Activated CD8-positive, alpha-beta memory T cell treated with anti-CD3 and anti-CD28 coated beads, Interleukin-2, amount 50 U/mL, for 24 hours (primary cell): ENCODE results near the gene TUBA3E.
"Not testable (repeated sequence)": the region's sequence is repeated elsewhere in the genome, so short reads cannot be mapped to it uniquely, and the experiment has no call there.

Source experiments
- DNase-seq: peaks from one replicate; pipeline ENCODE4 v3.0.0-alpha.2; 2020; ENCODE audit errors: extremely low read depth

The TUBA3E gene

DNA sequence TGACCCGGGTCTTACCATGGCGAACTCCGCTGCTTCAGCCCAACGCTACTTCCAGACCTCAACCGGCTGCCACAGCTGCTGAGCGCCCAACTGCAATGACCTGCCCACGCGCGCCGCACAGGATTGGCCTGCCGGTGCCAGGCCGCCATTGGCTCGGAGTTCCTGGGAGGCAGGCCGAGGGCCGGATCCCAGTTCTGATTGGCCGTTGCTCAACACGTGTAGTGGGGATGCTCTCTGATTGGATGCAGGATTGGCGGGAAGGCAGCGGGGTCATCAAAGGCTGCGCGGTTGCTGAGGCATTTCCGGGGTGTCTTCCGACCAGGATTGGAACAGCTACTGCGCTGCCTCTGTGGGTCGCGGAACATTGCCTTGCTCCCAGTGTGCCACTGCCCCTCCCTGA lies at the start of gene TUBA3E:
Gene TUBA3E (minus strand): TSS at position 97 of the 400 bp plus-strand sequence. CDS start 79 bp downstream, at position 18.
- DNase-seq, result no peak

DNA sequence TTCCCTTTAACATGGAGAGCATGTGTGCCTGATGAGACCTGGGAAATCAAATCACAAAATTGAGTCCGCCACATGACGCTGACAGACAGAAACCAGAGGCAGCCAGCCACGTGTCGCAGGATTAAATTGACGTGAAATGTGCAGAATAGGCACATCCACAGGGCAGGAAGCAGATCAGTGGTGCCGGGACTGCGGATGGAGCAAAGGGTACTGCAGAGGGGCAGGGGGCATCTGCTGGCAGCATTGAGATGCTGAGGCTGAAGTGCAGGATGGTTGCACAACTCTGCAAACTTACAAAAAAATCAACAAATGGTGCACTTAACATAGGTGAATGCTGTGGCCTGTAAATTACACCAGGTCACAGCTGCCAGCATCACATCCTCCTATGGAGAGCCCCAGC lies 48.2 kb upstream of the TUBA3E start:
- DNase-seq, result no peak

DNA sequence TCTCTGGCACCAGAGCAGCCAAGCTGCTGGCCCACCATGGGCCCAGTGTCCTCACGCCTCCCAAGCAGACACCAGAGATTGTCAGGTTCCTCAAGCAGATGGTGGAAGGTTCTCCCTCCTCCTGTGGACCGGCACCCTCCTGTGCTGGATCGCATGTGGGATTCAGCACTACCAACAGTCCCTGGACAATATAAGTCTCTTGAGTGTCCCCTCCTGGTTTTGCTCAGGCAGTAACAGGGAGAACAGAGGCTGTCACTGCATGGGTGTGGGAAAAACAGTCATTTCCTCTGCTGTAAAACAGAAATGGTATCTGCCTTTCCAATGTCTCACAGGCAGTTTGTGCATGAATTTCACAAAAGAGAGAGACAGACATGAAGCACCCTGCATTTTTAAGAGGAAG lies 47.7 kb upstream of the TUBA3E start:
- no peak for DNase-seq

DNA sequence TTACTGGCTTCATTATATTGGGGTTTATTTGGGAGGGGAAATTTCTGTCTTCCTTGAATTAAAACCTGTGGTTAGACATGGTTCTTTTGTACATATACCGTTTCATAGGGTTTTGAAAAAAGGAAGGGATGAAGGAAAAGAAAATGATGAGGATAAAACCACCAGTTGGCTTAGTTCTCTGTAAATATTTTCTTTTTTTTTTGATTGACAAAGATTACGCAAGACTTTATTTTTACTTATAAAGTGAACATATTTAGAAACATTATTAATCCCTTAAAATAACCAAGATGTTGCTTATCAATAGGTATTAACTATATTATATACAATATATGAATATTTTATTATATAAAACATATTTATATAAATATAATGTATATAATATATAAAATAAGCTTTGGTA lies 45.1 kb upstream of the TUBA3E start:
- DNase-seq, result no peak

DNA sequence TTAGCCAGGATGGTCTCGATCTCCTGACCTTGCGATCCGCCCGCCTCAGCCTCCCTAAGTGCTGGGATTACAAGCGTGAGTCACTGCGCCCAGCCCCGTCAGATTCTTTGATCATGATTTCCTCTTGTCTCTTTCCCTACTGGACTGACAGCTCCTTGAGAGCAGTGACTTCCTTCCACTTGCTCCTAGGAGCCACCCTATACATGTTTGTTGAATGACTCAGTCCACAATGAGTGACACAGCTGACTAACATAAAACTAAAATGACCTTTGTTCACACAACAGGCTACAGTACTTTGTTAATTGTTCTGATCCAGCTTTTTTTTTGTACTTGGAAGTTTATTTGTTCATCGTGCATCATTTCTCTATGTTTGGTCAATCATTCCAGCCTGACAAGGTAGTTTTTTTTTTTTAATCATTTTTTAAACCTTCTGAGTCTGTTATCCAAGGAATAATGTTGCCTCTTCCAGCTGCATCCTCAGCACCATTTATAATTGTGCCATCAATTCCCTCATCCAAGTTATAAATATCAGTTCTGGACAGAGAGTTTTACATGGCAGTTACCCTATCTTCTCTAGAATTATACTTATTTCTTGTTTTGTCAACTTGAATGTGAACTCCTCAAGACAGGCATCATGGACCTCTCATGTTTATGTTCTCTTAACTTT lies 42.9 kb upstream of the TUBA3E start:
- DNase-seq, result no peak

DNA sequence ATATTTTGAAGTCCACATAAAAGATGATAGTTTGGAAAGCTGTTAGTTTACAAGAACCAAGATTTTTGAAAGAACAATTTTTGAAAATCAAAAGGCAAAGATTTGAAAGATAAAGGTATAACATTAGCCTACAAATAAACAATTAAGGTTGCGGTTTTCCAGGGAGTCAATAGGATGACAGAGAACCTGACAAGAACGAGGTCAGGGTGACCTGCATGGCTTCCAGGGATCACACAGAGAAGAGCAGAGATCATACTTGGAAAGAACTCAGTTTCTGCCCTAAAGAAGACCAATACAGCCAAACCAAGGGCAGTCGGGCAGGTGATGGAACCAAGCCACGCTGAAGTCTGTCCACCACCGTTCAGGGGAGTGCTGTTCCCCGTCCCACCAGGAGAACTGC lies 41.3 kb upstream of the TUBA3E start:
- not testable (repeated sequence) for DNase-seq

DNA sequence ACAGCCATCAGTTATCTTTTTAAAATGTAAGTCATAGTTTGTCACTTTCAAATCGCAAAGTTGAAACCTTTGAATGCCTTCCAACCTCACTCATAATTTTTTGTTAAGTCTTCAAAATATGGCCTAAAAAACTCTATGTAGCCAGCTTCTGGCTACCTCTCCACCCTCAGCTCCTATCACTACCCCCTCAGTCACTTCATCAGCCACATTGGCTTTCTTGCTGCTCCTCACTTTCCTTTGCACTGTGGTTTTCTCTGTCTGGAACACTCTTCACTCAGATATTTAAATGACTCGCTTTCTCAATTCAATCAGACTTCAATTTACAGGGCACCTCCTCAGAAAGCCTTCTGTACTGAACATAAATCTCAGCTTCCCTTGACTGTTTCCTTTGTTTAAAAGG lies 34.8 kb upstream of the TUBA3E start:
- DNase-seq, result not testable (repeated sequence)

DNA sequence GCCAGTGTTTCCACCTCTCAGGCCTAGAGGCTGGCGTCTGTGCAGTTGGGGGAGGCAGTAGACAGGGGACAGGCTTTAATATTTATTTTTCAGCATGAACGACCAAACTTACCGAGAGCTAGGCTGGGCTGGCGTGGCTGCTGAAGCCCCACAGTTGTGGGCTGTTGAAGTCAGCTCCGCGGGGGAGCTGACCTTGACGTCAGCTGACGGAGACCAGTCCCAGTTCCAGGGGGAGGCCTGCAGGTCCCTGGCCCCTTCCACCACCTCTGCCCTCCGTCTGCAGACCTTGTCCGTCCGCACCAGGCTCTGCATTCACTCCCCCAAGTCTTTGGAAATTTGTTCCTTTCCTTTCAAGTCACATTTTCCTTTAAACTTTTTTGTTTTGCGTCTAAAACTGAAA lies 33.4 kb upstream of the TUBA3E start:
- no peak for DNase-seq

DNA sequence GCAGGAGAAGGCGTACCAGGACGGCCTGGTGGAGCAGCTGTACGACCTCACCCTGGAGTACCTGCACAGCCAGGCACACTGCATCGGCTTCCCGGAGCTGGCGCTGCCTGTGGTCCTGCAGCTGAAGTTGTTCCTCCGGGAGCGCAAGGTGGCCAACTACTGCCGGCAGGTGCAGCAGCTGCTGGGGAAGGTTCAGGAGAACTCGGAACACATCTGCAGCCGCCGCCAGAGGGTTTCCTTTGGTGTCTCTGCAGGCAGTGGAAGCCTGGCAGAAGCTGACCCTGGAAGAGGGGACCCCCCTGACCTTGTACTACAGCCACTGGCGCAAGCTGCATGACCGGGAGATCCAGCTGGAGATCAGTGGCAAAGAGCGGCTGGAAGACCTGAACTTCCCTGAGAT lies 32.7 kb upstream of the TUBA3E start:
- DNase-seq, result not testable (repeated sequence)

DNA sequence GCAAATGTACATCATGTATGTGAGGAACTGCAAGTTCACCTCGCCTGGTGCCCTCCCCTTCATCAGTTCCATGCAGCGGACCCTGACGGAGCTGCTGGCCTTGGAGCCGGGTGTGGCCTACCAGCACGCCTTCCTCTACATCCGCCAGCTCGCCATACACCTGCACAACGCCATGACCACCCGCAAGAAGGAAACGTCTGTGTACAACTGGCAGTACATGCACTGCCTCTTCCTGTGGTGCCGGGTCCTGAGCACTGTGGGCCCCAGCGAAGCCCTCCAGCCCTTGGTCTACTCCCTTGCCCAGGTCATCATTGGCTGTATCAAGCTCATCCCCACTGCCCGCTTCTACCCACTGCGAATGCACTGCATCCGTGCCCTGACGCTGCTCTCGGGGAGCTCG lies 32.1 kb upstream of the TUBA3E start:
- DNase-seq, result not testable (repeated sequence)

DNA sequence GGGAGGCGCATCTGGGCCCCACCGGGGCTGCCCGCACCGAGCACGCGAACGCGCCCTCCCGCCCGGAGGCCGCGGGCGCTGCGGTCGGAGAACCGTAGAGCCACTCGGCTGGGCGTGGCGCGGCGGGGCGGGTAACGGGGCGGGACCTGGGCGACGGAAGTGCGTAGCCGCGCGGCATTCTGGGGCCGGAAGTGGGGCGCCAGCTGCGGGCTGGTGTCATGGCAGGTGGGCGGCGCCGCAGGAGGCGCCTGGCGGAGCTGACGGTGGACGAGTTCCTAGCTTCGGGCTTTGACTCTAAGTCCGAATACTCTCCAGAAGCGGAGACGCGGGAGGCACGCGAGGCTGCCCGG lies 30.9 kb upstream of the TUBA3E start:
- DNase-seq, result not testable (repeated sequence)

DNA sequence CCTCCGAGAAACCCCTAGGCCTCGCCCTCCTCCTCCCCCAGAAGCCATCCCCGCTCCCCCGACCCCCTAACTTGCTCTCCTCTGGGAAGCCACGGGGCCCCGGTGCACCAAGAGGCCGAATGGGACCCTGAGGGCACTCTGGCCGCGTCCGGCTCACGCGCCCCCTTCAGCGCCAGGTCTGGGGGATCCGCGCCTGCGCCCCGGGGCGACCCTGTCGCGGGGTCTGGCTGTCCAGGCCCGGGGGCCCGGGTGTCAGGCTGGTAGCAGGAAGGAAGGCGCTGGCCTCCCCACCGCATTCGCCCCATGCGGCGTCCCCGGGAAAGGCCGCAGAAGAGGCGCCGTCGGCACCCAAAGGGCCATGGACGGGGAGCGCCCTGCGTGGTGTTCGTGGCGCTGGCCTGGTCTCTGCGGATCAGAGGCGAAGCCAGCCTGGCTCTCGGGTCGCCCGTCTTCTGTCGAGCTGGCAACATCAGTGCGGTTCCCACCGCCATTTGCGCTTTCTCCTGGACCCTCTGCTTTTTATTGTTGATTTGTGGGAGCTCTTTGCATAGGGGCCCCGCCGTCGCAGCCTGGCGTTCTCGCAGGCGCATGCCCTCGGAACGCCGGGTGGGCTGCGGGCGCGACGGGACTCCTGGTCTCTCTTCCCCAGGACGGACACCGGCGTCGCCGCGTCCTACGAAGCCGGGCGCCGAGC lies 30.4 kb upstream of the TUBA3E start:
- not testable (repeated sequence) for DNase-seq

DNA sequence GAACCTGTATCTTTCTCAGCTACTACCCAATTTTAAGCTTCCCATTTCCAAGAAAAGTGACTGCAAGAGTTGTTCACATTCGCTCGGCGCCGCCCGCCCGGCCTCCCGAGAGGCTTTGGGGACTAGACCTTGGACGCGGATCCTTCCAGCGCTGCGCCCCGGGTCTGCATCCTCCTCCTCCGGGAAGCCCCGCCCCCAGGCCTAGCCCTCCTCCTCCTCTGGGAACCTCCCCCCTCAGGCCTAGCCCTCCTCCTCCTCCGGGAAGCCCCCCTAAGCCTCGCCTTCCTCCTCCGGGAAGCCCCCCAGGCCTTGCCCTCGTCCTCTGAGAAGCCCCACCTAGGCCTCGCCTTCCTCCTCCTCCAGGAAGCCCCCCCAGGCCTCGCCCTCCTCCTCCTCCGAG lies 29.8 kb upstream of the TUBA3E start:
- not testable (repeated sequence) for DNase-seq

DNA sequence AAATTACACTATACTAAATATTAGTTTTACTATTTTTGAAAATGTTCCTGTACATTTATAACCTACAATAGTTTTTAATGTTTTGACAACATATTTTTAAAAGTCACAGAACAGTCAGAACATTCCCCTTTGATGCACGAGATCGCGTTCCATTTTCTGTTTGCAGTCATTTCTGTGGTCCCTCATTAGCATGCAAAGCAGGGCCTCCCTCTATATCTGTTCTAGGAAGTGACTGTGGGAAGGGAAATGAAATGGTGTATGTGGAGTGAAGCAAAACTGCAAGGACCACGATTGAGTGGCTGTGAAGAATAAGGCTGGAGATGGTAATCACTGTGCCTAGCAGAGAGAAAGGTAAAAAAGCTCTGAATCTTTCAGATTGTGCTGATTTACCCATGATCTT lies 24.3 kb upstream of the TUBA3E start:
- not testable (repeated sequence) for DNase-seq

DNA sequence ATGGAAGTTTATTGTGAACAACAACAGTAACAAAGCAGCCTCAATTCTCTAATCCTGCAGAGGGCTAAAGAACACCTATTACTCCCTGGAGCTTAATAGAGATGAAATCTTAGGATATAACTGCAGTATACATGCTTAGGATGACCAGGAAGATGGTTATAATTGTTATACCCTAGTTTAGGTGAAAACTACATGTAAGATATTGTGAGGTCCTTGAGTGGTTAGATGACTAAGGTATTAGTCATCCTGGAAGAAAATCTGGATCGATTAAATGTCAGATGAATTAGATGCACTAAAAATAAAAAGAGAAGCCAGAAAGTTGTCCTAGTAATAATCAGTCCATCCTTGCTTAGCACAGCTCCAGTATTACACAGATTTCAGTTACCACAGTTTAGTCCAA lies 22.3 kb upstream of the TUBA3E start:
- not testable (repeated sequence) for DNase-seq

DNA sequence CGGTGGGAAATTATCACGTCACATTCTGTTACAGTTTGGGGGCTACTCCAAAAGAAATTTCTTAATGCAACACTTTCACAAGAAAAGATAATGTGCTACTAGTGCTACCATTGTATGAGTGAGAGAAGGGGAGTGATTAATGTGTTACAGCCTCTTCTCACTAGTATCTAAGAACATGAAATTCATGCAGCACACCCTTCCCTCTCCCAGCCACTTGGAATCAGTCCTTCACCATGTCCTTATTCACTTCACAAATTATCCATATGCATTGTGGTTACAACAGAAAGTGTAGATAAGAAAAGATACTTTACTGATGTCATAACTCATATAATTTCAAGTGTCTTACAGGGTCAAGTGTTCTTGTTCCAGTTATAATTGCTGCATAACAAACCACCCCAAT lies 20.9 kb upstream of the TUBA3E start:
- not testable (repeated sequence) for DNase-seq

DNA sequence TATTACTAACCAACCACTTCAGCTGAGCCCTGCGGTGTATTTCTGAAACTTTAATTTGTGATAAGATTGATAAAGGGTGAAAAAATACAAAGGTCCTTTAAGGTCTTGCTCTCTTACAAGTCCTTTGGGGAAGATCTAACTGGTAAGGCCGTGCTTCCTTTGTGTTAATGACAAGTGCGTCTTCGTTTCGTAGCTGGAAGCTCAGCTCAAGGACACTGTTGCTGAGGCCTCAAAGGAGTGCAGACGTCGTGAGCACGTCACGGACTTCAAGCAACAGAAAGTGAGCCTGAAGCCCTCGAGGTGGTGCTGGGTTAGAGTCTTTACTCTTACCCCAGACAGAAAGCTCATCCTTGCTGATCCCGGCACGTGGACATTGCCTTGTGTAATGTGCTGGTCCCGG lies 8.8 kb upstream of the TUBA3E start:
- not testable (repeated sequence) for DNase-seq

DNA sequence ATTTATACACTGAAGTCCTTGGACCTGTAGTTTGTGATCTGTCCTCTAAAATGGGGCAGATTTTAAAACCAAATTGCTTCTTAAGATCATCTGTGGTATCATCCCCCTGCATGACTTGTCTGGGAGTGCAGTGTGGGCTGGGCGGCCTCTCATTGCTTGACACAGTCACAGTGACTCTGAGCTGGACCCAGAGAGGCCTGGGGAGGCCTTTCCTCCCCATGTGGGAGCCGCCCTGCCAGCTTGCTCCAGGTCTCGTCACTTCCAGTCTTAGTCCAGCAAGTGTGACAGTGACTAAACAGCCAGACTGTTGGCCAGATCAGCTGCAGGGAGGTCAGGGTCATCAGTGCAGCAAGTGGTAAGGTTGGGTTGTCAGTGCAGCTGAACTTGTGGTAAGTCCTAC lies 4.9 kb upstream of the TUBA3E start:
- DNase-seq, result not testable (repeated sequence)

DNA sequence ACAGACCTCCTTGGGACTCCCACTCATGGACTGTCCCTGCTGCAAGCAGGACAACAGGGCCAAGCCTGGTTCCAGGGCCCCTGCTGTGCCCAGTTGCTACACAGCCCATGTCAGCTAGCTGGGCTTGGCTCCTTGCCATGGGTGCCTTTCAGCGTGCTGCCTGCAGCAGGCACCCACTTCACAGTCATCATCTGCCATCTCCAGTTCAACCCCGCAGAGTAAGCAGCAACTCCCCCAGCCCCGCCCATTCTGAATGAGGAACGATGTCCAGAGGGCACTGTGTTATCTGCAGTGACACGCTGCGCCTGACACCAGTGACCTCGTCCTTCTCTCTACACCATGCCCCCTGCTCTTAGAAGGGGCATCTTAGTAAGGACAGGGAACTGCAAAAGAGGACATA lies 4.3 kb upstream of the TUBA3E start:
- DNase-seq, result not testable (repeated sequence)

DNA sequence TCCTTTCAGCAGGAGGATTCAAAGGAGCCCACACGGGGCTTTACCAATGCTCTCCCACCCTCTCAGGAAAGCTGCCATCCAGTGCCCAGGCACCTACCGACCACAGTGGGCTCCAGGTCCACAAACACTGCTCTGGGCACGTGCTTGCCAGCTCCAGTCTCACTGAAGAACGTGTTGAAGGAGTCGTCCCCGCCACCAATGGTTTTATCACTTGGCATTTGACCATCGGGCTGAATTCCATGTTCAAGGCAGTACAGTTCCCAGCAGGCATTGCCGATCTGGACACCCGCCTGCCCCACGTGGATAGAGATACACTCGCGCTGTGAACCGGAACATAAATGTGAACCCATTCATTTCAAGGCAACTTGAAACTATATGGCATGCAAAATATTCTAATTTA lies 2.2 kb downstream of the TUBA3E start:
- DNase-seq, result not testable (repeated sequence)

DNA sequence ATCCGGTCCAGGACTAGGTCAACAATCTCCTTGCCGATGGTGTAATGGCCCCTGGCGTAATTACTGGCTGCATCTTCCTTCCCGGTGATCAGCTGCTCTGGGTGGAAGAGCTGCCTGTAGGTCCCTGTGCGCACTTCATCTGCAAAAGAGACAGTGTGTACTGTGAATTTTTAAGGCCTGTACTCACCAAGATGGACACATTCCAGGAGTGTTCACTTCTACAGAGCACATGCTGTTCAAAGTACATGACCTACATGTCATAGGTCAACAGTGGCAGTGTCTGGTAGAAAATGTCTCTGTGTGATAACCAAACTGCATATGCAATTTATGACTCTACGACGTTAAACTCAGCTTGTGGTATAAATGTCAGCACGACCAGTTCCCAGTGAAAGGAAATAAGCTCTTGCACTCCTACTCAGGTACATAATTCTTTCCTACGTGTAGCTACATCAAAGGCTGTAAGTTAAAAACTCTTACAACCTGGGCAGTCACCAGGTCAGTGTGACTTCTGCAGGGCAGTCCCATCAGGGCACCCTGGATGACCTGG lies 3.1 kb downstream of the TUBA3E start:
- not testable (repeated sequence) for DNase-seq

DNA sequence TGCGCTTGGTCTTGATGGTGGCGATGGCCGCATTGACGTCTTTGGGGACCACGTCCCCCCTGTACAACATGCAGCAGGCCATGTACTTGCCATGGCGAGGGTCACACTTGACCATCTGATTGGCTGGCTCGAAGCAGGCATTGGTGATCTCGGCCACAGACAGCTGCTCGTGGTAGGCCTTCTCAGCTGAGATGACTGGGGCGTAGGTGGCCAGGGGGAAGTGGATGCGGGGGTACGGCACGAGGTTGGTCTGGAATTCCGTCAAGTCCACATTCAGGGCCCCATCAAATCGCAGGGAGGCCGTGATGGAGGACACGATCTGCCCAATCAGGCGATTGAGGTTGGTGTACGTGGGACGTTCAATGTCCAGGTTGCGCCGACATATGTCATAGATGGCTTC lies 4.4 kb downstream of the TUBA3E start:
- not testable (repeated sequence) for DNase-seq

DNA sequence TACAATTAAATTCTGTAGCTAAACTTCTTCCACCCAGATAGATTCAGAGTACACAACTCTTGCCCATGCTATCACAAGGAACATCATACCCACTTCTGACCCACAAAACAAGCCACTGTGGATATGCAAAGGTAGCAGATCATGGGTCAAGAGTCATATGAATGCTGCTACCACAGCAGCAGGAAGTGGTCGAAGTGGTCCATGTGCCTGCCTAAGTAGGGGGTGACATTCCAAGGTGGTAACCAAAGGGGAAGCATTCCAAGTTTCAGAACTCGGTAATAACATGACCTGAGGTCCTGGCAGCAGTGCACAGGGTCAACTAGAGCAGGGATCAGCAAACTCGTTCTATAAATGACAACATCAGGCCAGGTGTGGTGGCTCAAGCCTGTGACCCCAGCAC lies 5.8 kb downstream of the TUBA3E start:
- not testable (repeated sequence) for DNase-seq
